B cell (primary cell): ENCODE measurements around the gene ADAMTS17. TPM values are rescaled to one million over a fixed set of nuclear protein-coding genes. Genes with fewer than 3 reads are reported as not detected.

ENCODE experiments used
- ATAC-seq: fragments of 200-7000 bp; cut with Tn5 transposase; one replicate; pipeline ENCODE4 v1.10.0; 2021; ENCODE audit warnings: low read depth, mild to moderate bottlenecking, moderate number of reproducible peaks, moderate library complexity
- CTCF ChIA-PET: fragments of 350-600 bp; sonication (Branson Sonifier 250); formaldehyde crosslinking; loops from one replicate; lab custom pipeline; 2021; ENCODE audit warnings: antibody characterized with exemption, inconsistent platforms; lab: Charles Lee
- POLR2A ChIA-PET: fragments of 350-600 bp; sonication (Branson Sonifier 250); formaldehyde crosslinking; loops from one replicate; lab custom pipeline; 2021; ENCODE audit warnings: antibody characterized with exemption; lab: Charles Lee
- DNase-seq: peaks from one replicate; pipeline ENCODE4 v3.0.0; 2013
- H2AFZ ChIP-seq: 2 replicates; pipeline ENCODE4 v1.6.1; 2012; ENCODE audit warnings: mild to moderate bottlenecking, low read depth, low read length; ENCODE audit not compliant: insufficient read depth, poor library complexity, severe bottlenecking
- H3K27ac ChIP-seq, 2 donors: 1 replicate in 1 of 2; 2 replicates in 1 of 2; pipeline ENCODE4 v1.5.1; 2012 to 2013; ENCODE audit warnings: low read length in 2 of 2, mild to moderate bottlenecking in 2 of 2, moderate library complexity in 1 of 2
- H3K27me3 ChIP-seq, 4 experiments: fragments of 200-600 bp in 1 of 4; sonication (generic) in 1 of 4; replicated peaks in 1 of 4; 1 replicate in 2 of 4; 2 replicates in 2 of 4; pipeline versions ENCODE4 v1.6.1 to v1.7.0; 2013 to 2016; ENCODE audit warnings: low read length in 3 of 4, mild to moderate bottlenecking in 2 of 4, mixed read lengths in 1 of 4, moderate library complexity in 1 of 4; ENCODE audit not compliant: insufficient read depth in 4 of 4, control insufficient read depth in 3 of 4; ENCODE audit errors: control extremely low read depth in 1 of 4
- H3K36me3 ChIP-seq, 2 experiments: replicated peaks in 1 of 2; 1 replicate in 1 of 2; 2 replicates in 1 of 2; pipeline versions ENCODE4 v1.6.1 to v1.7.1; 2013; ENCODE audit warnings: low read length in 1 of 2; ENCODE audit not compliant: insufficient read depth in 2 of 2, control insufficient read depth in 1 of 2; ENCODE audit errors: control extremely low read depth in 1 of 2, extremely low read depth in 1 of 2
- H3K4me1 ChIP-seq, 2 donors: fragments of 200-600 bp in 1 of 2; sonication (generic) in 1 of 2; 1 replicate in 1 of 2; 2 replicates in 1 of 2; pipeline versions ENCODE4 v1.5.1 to v1.6.1; 2013 to 2017; ENCODE audit warnings: low read length in 2 of 2; ENCODE audit not compliant: control insufficient read depth in 2 of 2, insufficient read depth in 2 of 2
- H3K4me2 ChIP-seq: replicated peaks from 2 replicates; pipeline ENCODE3; 2012; ENCODE audit warnings: mild to moderate bottlenecking, low read depth, low read length; ENCODE audit not compliant: poor library complexity, severe bottlenecking
- H3K4me3 ChIP-seq, 5 experiments: fragments of 200-600 bp in 1 of 5; sonication (generic) in 1 of 5; 1 replicate in 3 of 5; 2 replicates in 2 of 5; pipeline versions ENCODE4 v1.5.1 to v1.7.0; 2011 to 2016; ENCODE audit warnings: low read length in 4 of 5, mild to moderate bottlenecking in 4 of 5, low read depth in 2 of 5, control low read depth in 1 of 5, moderate library complexity in 1 of 5; ENCODE audit not compliant: insufficient read depth in 1 of 5; ENCODE audit errors: control extremely low read depth in 1 of 5, extremely low read depth in 1 of 5
- H3K79me2 ChIP-seq: fragments of 200-600 bp; sonication (generic); one replicate; pipeline ENCODE4 v1.6.0; 2016; ENCODE audit warnings: low read length; ENCODE audit not compliant: control insufficient read depth, insufficient read depth
- H3K9ac ChIP-seq: fragments of 200-600 bp; sonication (generic); 2 replicates; pipeline ENCODE4 v1.6.1; 2017; ENCODE audit warnings: mild to moderate bottlenecking, low read length, moderate library complexity
- H3K9me3 ChIP-seq, 3 donors: one replicate each; pipeline versions ENCODE4 v1.6.1 to v1.7.1; 2013; ENCODE audit warnings: low read length in 2 of 3; ENCODE audit not compliant: control insufficient read depth in 2 of 3, insufficient read depth in 1 of 3; ENCODE audit errors: control extremely low read depth in 1 of 3
- H4K20me1 ChIP-seq: 2 replicates; pipeline ENCODE4 v1.6.0; 2012; ENCODE audit warnings: mild to moderate bottlenecking, low read length; ENCODE audit not compliant: insufficient read depth, control insufficient read depth, poor library complexity, severe bottlenecking
- H3K27ac Mint-ChIP-seq: one replicate; pipeline ENCODE4 v1.8.0; 2021; ENCODE audit warnings: mixed read lengths
- H3K27me3 Mint-ChIP-seq: one replicate; pipeline ENCODE4 v1.8.0; 2021; ENCODE audit warnings: mixed read lengths
- H3K4me1 Mint-ChIP-seq: one replicate; pipeline ENCODE4 v1.8.0; 2021; ENCODE audit warnings: mixed read lengths
- H3K4me3 Mint-ChIP-seq: one replicate; pipeline ENCODE4 v1.8.0; 2021; ENCODE audit warnings: mixed read lengths
- H3K9me3 Mint-ChIP-seq: one replicate; pipeline ENCODE4 v1.8.0; 2022; ENCODE audit warnings: mixed read lengths; ENCODE audit not compliant: insufficient read depth
- EZH2 ChIP-seq: IDR thresholded peaks from 2 replicates; pipeline ENCODE4 v1.6.1; 2012; ENCODE audit warnings: borderline replicate concordance, low read depth, mild to moderate bottlenecking, moderate library complexity, low read length; ENCODE audit not compliant: insufficient read depth, poor library complexity, severe bottlenecking
- WGBS: methylation state at CpG from one replicate; pipeline ENCODE4 v1.1.5; 2013; ENCODE audit warnings: missing lambda C conversion rate; ENCODE audit not compliant: insufficient coverage; 5-methylcytosine and 5-hydroxymethylcytosine counted together
- intact Hi-C: fragments of 100-400 bp; cut with micrococcal nuclease; formaldehyde crosslinking; loops from one replicate; pipeline ENCODE4 v1.10.0; 2022
- polyA plus RNA-seq: library from polyadenylated mRNA; depleted of rRNA; stranded (reverse); fragments of >200 nt; gene quantifications from 2 replicates; pipeline ENCODE4 v1.2.3, GENCODE V29; 2012
- total RNA-seq, 2 donors: library from RNA; stranded (reverse); fragments of 120-200 nt in 1 of 2; gene quantifications; 1 replicate in 1 of 2; 2 replicates in 1 of 2; pipeline versions ENCODE4 v1.2.3 to v1.2.4, GENCODE V29; 2013 to 2022
- TF ChIP-seq, protein P1 (sequence below): fragments of 200-600 bp; IDR thresholded peaks from one replicate; pipeline ENCODE4 v1.8.0; 2022; ENCODE audit warnings: antibody characterized with exemption, mild to moderate bottlenecking

Gene ADAMTS17
- total and polyA plus RNA-seq, 2 donors (not counting 1 experiment from before 2014, with no cell fraction given): 0.10 TPM; not detected in 1

DNA sequence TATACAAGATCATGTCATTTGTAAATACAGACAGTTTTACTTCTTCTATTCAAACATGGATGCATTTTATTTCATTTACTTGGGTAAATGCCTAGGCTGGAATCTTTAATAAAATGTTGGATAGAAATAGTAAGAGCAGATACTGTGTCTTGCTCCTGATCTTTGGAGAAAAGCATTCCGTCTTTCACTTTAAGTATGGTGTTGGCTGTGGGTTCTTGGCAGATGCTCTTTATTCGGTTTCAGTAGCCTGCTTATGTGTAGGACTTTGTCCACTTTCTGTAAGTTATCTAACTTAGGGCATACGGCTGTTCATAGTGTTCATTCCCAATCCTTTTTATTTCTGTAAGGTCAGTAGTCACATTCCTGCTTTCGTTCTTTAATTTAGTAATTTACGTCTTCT, 303.0 kb downstream of the ADAMTS17 start:
- H3K27me3 Mint-ChIP-seq: peaks cover 8% of the 10 kb centered on the region
- H3K27me3 ChIP-seq: no peaks in the 10 kb centered on the region
- no peak overlapping the region for H3K4me3 Mint-ChIP-seq
- H3K4me2 ChIP-seq: no peak overlapping the region
- no peaks in the 10 kb centered on the region for H3K4me1 Mint-ChIP-seq
- no peak overlapping the region for H3K4me3 ChIP-seq
- H3K36me3 ChIP-seq: no peaks in the 10 kb centered on the region
- intact Hi-C loops: no loop called here
- no peak overlapping the region for H2AFZ ChIP-seq
- ChIA-PET POLR2A (no interaction called here), CTCF (no interaction called here)
- H3K9me3 ChIP-seq: no peaks in the 10 kb centered on the region
- DNase-seq (no peak), ATAC-seq (no peak)
- no peak for TF ChIP-seq EZH2
- TF ChIP-seq, protein P1, sequence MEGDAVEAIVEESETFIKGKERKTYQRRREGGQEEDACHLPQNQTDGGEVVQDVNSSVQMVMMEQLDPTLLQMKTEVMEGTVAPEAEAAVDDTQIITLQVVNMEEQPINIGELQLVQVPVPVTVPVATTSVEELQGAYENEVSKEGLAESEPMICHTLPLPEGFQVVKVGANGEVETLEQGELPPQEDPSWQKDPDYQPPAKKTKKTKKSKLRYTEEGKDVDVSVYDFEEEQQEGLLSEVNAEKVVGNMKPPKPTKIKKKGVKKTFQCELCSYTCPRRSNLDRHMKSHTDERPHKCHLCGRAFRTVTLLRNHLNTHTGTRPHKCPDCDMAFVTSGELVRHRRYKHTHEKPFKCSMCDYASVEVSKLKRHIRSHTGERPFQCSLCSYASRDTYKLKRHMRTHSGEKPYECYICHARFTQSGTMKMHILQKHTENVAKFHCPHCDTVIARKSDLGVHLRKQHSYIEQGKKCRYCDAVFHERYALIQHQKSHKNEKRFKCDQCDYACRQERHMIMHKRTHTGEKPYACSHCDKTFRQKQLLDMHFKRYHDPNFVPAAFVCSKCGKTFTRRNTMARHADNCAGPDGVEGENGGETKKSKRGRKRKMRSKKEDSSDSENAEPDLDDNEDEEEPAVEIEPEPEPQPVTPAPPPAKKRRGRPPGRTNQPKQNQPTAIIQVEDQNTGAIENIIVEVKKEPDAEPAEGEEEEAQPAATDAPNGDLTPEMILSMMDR: no peak
- H3K4me1 ChIP-seq: no peaks in the 10 kb centered on the region
- WGBS: 80% methylated on average over 1 of the region's 5 CpGs
- H3K27ac ChIP-seq: no peak overlapping the region
- no peaks in the 10 kb centered on the region for H4K20me1 ChIP-seq
- no peak overlapping the region for H3K27ac Mint-ChIP-seq
- no peak overlapping the region for H3K9ac ChIP-seq
- no peaks in the 10 kb centered on the region for H3K9me3 Mint-ChIP-seq
- H3K79me2 ChIP-seq: no peaks in the 10 kb centered on the region

DNA sequence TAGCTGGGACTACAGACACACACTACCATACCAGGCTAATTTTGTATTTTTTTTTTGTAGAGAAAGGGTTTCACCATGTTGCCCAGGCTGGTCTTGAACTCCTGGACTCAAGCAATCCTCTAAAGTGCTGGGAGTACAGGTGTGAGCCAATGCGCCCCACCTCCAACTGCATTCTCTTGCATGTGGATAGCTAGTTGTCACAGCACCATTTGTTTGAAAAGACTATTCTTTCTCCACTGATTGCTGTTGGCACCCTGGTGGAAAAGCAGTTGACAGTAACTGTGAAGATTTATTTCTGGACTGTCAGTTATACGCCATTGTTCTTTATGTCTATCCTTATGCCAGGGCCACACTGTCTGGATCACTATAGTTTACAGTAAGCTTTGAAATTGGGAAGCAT, 303.9 kb downstream of the ADAMTS17 start:
- intact Hi-C loops: no loop called here
- WGBS: 100% methylated on average over 1 of the region's 2 CpGs
- Mint-ChIP-seq H3K27me3 (peaks cover 8% of the 10 kb centered on the region), H3K9me3 (no peaks in the 10 kb centered on the region), H3K4me1 (no peaks in the 10 kb centered on the region), H3K27ac (no peak overlapping the region), H3K4me3 (no peak overlapping the region)
- H3K79me2 ChIP-seq: no peaks in the 10 kb centered on the region
- no peaks in the 10 kb centered on the region for H3K4me1 ChIP-seq
- CTCF ChIA-PET: no interaction called here
- DNase-seq: no peak
- no peak overlapping the region for H3K27ac ChIP-seq
- no peak for TF ChIP-seq EZH2
- TF ChIP-seq, protein P1: no peak
- no peak overlapping the region for H3K4me2 ChIP-seq
- no peaks in the 10 kb centered on the region for H3K36me3 ChIP-seq
- H2AFZ ChIP-seq: no peak overlapping the region
- no peak for ATAC-seq
- H3K4me3 ChIP-seq: no peak overlapping the region
- H3K9me3 ChIP-seq: no peaks in the 10 kb centered on the region
- no peaks in the 10 kb centered on the region for H4K20me1 ChIP-seq
- POLR2A ChIA-PET: no interaction called here
- no peaks in the 10 kb centered on the region for H3K27me3 ChIP-seq
- no peak overlapping the region for H3K9ac ChIP-seq
